Stimulated activated CD4-positive, alpha-beta T cell treated with anti-CD3 and anti-CD28 coated beads, Interleukin-12 subunit alpha, Interleukin-12 subunit beta, amount 100 ng/mL, for 4 hours (primary cell): ENCODE measurements around the gene FBXO42.

ENCODE experiments used
- DNase-seq: peaks from one replicate; pipeline ENCODE4 v3.0.0-alpha.2; 2020

FBXO42 gene

DNA sequence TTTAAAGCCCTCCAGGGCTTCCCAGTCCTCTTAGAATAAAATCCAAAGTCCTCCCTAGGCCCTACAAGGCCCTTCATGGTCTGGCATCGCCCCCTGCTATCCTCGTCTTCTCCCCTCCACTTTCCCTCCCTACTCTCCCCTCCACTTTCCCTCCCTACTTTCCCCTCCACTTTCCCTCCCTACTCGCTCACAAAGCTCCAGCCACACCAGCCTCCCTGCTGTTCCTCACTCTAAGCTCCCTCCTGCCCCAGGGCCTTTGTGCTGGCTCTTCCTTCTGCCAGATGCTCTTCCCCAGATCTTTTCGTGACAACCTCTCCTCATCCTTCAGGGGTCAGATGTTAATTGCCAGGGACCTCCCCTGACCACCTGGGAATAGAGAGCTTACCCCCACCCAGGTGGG lies 152.6 kb downstream of the FBXO42 start:
- no peak for DNase-seq

- DNase-seq: no peak
Observed at GRCh38 chr1:16199157-16199501, 153.2 kb downstream of the FBXO42 start.

GRCh38 chr1:16198444-16199156 lies 153.7 kb downstream of the FBXO42 start:
- DNase-seq: no peak

DNA sequence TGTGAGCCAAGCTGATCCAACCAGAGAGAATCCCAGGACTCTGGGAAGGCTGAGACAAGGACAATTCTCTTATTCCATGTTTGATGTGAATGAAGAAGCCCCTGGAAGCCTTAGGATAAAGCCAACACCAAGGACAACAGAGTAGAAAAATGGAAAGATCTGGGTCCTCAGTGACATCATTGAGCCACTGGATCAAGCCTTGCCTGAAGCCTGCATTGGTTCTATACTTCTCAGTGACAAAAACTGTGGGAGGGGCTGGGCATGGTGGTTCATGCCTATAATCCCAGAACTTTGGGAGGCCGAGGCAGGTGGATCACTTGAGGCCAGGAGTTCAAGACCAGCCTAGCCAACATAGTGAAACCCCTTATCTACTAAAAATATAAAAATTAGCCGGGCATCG lies 155.4 kb downstream of the FBXO42 start:
- DNase-seq: no peak
